Hematopoietic multipotent progenitor cell treated with erythropoietin and hydrocortisone succinate and interleukin-3 and kit ligand, for 4 days (in vitro differentiated cells): ENCODE data around the gene NFYC.

ENCODE experiments used
- DNase-seq: peaks from one replicate; pipeline ENCODE4 v3.0.0-alpha.2; 2015

NFYC gene

DNA sequence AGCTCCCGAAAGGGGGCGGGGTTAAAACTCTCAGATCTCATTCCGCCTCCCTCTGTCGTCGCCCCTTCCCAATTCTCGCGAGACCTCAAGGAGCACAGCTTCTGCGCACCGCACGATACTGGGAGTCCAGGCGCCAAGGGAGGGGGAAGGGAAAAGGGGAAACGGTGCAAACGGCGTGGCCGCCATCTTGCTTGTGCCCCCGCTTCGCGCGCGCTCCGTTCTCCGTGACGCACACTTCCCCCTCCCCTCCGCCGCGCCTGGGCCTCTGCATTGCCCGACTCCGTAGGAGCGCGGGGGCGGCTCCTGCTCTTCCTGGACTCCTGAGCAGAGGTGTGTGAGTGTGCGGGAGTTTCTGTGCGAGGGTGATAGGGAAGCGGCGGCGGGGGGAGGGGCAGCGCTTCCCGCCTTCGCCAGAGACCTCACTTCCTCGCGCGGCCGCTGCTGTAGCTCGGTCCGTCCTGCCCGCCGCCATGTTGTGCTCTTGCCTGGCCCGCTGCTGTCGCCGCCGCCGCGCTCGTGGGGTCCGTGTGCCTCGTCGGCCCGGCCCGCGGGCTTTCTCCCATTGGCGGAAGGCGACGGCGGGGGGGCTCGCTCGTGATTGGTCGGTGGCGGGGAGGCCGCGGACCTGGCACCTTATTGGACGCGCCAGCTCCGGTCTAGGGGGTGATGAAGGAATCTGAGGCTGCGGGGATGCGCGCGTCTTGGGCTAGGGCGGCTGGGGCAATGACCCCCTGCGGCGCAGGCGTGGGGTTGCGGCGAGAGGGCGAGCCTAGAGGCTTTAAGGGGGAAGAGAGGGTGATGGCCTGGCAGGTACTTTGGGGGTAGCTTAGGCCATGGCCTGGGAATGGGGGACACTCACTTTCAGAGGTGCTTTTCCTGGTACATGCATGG is at the start of gene NFYC:
TSS of gene NFYC (plus strand) at position 167 of the 891 bp plus-strand sequence. CDS start 47,140 bp downstream, outside the sequence.
- peak; percentile 100 for DNase-seq

DNA sequence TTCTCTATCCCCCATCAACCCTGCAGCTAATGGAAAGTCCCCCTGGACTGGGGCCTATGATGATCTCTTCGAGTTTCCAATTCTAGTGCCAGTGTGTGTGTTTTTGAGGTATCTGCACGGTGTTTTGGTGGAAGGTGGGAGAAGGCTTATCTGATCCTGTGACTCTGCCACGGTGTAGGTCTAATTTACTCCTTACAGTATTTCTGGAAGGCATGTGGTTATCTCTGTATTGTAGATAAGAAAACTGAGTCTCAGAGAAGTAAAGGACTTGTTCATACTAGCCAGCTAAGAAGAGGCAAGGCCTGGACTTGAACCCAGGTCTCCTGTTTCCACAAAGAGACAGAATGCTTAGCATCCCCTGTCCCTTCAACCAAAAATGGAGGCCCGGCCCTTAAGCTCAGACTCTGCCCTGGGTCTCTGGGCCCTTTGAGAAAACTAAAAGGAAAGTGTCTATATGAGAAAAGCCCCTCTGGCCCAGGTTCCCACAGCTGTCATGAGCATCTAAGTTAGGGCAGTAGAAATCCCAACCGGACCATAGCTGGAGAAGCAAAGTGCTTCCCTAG is 46.3 kb upstream of the NFYC start:
- DNase-seq = peak; percentile 31

DNA sequence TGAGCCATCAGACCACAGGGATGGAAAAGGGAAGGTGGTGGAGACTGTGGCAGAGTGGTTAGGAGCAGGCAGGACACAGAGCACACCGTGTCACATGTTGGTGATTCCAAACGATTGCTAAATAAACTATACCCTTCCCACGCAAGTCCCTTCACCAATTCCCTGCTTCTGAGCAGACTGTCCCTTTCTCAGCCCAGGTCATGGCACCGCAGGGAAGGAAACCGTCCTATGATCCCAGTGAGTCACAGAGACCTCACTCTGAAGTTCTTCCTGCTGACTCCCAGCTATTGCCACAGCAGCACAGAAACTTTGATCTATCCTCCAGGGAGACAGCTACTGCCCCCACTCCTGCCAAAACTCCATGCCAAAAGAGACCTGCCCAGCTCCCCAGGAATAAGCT is 45.2 kb upstream of the NFYC start:
- DNase-seq = no peak

DNA sequence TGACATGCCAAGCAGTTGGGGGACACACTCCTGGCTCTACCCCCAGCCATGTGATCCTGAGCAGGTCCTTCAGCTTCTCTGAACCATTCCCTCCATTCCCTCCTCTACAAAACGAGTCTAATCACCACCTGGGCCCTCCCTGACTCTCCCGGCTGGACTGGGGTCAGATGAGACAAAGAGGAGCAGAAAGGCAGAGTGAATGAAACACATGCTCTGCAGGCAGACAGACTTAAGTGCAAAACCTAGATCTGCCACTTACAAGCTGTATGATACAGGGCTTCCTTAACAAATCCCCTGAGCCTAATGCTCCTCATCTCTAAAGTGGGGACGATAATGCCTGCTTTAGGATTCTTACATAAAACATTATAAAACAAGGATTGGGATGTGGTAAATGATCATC is 43.3 kb upstream of the NFYC start:
- no peak for DNase-seq

DNA sequence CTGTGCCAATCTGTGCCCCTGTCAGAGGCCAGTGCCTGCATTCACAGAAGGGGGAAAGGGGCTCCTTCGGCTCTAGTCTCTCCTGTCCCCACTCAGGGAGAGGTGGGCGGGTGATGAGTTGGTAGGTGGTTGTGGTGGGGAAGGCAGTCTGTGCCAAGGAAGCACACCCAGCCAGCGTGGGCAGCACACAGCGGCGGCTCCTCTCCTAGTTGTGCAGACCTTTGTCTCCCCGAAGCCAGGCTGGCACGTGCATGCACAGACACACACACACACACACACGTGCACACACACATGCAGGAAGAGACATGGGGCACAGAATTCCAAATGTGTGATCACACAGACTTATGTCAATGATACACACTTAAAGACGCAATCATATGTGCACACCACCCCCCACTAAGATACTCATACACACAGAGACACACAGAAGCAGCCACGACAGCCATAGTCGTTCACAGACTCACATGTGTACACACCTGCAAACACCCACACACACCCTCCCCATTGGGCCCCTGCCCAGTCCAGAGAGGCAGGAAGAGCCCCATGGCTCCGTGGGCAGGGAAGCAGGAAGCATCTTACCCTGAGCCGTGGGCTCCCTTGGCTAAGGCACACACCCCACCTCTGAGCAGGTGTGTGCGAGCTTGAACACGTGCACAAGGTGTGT is 42.4 kb upstream of the NFYC start:
- DNase-seq = no peak

DNA sequence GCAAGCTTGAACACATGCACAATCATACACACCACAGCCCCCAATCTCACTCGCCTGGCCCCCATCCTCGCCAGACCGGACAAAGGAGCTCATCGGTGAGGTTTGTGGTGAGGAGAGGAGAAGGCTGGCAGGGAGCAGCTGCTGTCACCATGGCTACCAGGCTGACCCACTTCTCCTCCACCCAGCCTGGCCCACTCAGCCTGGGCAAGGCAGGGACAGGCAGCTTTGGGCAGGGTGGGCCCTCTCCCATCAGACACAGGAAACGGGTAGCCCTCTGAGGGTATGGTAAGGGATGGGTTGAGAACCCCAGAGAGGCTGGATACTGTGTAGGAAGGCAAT is 41.9 kb upstream of the NFYC start:
- DNase-seq = no peak

DNA sequence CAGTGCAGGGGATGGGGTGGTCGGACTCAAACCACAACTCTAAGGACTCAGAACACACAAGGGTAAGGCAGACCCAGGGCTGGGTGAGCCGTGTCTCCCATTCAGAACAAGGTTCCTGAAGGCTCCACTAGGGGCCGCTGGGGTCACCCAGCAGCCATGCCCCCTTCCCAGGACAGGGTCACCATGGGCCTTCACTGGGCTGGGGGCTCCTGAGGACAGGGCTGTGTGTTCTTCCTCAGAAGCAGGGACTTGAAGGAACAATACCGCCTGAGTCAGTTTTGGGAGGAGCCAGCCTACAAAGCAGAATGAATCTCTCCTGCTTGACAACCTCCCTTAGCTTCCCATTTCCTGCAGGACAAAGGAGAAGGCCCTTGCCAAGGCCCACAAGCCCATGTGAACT is 41.4 kb upstream of the NFYC start:
- peak; percentile 31 for DNase-seq

DNA sequence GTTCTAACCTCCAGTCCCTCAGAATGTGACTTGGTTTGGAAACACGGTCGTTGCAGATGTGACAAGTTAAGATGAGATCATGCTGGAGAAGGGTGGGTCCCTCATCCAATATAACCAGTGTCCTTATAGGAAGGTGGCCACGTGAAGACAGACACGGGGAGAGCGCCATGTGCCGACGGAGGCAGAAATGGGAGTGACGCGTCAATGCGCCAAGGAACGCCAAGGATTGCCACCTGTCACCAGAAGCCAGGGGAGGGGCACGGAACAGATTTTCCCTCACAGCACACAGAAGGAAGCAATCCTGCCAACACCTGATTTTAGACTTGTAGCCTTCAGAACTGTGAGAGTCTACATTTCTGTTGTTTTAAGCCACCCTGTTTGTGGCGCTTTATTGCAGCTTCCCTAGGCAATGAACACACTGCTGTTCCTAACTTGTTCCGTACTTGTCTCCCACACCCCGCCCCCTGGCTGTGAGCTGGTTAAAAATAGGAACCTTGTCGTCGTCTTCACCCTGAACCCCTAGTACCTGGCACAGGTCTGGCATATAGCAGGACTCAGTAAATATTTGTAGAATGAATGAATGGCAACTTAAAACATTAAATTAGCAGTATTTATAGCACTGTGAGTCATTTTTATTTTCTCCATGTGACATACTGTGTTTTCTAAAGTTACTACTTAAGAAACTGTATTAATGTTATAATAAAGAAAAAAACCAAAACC is 40.2 kb upstream of the NFYC start:
- DNase-seq = peak; percentile 28

DNA sequence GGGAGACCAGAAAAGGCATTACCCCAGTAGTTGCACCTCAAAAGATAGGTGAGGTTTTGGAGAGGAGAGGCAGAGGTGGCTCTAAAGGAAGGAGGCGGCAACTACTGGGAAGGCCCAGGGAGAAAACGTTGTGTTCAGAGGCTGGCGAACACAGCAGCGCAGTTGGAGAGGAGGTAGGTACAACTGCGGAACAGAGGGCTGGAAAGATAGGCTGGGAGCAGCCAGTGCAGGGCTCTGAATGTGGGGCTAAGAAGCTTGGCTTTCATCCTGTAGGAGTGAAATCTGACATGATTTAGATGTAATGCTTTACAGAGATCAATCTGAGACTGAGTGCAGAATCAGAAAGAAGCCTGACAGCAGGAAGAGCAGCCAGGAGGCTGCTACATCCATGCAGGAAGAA is 39.0 kb upstream of the NFYC start:
- DNase-seq = no peak

DNA sequence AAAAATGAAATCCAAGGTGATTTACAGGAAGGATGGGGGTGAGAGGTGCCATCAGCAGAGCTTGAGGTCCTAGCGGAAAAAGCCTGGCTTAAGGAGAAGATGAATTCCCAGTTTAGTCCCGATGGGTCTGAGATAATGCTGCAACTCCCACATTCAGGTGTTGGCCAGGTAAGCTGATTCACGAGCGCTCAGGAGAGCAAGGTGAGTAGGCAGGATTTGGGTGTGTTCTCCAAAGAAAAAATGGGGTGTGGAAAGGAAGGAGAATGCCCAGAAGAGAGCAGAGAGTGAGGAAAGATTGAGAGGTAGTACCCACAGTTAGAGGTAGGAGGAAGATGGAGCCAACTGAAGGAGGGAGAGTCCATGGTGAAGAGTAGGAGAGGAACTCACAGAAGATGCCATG is 38.5 kb upstream of the NFYC start:
- no peak for DNase-seq

DNA sequence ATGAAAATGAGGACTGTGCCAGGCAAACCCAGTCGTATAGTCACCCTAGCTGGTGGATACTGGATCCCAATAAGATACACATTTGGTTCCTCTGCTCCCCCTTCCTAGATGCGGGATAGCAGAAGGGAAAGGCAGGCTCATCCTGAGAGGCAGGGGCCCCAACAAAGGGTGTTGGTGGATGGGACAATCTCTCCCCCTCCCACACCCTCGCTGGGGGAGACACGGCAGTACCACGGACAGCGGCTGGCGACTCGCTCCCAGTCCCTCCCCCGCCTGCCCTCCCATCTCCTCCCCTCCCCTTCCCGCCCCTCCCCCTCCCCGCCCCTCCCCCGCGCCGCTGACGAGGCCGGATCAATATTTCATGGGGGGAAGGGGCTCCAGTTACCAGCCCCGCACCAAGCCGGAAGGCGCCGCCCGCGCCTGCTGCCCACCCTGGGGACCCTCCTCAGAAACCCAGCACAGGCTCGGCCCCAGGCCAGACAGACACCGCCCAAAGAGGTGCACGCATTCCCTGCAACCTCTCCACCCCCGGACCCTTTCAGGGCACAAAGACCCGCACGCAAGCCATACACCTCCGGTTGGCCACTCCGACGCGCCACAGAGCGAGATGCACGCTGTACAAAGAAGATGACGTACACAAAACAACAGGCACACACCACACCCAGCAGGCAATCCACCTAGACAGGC is 37.5 kb upstream of the NFYC start:
- peak; percentile 47 for DNase-seq

DNA sequence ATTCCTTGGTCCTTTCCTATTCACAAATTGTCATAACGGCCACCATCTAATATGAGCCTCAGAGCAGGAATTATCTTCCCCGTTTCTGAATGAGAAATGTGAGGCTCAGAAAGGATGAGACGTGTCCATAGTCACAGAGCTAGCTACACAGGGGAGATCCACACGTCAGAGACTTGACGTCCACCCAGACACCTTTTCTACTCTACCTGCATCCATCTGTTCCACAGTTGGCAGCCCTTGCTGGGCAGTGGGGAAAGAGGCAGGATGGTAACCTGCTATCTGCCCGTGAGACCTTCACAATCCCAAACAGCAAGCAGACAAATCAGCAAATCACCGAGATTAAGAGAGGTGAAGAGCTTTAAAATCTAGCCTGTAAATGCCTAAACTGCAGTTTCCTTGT is 34.5 kb upstream of the NFYC start:
- DNase-seq = no peak

DNA sequence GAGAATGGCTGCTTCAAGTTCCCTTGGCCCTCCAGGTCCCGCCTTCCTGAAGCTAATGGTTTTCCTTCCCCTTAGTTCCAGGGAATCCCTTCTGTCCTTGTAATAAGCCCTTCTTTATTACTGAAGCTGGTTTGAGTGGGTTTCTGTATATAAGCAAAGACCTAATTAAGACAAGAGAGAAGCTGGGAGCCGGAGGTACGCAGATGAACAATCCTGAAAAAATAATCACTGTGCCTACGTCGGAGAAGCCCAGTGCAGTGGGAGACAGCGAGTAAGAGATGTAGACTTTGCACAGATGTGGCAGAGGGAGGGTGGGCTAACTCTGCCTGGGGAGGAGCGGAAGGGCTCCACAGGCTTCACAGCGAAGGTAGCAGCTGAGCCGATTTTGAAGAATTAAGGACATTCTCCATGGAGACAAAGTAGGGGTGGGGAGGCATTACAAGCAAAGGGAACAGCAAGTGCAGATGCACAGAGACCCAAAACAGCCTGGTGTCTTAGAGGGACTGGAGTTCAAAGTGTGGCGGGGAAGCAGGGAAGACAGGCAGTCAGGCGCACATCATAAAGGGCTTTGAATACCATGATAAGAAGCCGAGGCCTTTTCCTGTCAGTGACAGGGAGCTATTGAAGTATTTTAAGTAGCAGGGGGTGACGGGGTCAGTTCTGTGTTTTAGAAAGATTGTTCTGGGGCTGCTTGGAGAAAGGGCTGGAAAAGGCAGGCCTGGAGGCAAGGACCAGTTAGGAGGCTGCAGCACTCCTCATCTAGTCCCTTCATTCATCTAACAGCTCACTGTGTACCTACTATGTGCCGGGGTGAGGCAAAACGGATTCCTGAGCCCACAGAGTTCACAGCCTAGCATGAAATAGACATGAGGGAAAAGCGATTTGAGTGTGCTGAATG is 32.5 kb upstream of the NFYC start:
- DNase-seq = peak; percentile 46

DNA sequence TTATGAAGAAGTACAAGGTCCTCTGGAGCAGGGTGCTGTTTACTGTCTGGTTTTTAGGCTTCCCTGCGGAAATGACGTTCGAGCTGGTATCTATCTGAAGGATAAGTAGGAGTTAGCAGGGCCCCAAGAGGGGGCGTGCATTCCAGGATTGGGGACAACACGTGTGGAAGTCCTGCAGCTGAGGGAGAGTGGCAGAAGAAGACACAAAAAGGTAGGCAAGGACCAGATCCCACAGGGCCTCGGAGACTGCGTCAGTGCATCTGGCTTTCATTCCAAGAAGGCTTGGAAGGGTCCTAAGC is 31.9 kb upstream of the NFYC start:
- no peak for DNase-seq

DNA sequence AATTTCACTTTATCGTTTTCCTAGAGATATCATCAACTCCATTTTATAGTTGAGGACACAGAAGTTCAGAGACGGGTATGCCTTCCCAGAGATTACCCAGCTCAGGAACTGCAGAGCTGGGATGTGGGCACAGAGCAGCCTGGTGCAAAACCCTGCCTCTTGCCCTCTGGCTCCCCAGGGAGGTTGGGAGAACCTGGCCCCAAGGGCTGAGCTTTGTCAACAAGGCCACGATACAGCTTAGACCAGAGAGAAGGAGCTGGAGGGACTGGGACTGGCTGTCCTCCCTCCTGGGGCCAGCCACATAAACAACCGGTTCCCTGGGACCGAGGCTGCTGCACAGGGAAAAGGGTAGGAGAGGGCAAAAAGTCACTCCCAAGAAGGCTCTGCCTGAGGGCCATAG is 29.8 kb upstream of the NFYC start:
- DNase-seq = no peak

DNA sequence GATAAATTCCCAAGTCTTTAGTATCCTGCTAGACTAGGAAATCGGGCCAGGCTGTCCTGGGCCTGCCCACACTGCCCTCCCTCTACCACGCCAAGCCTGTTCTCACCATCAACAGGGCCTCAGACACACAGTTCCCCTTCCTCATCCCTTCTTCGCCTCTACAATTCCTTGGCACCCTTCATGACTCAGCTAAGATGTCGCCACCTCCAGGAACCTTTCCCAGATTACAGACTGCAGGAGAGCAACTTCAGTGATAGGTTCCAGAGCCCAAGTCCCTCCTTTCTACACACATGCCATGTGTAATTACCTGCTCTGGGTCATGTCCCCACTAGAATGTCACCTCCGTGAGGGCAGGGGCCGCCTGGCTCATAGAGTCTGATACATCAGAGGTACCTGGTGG is 29.4 kb upstream of the NFYC start:
- DNase-seq = no peak

DNA sequence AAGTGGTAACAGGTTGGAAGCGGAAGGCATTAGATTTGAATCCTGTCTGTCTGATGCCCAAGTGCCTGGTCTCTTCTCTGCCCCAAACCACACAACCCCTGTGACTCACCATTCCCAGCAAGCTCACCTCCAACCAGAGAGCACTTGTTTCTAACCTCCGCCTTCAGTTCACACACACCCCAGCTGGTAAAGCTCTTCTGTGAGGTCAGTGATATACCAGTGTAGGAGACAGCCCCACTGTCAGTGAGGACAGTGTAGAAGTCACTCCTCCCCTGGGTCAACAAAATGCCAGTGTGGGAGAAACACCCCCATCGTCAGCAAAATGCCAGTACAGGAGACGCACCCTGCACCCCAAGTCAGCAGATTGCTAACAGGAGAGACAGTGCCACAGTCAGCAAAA is 28.6 kb upstream of the NFYC start:
- DNase-seq = peak; percentile 45

DNA sequence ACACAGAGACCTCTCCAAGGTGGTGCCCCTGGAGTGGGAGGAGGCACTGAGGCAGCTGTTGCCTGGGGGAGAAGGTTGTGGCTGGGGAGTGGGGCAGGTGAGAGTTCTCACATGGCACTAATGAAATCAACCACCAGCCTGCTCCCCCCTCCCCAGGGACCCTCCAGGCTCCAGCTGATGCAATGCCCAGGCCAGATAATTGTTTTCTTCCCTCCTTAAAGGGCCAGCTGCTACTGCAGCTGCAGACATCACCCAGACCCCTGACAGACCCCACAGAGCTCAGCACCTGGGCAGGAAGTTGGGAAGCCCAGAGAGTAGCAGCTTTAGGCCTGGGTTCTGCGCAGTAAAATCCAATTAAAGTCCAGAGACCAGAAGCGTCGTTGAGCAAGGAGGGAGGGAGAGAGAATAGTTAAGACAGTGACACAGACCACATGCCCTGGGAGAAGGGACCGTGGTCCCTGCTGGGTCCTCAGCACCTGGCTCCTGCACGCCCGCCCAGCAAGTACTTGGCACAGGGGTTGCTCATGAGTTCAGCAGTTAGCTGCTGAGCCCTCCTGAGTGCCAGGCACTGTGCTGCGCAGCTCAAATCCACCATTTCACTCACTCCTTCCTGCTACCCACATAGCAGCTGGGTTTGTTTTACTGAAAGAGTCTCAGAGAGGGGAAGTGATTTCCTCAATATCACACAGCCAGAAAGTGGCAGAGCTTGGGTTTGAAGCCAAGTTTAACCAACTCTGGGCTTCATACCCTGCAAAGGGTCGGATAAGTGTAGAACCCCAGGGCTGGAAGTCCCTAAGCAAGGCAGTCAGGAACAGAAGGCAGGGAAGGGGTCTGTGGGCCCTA is 28.0 kb upstream of the NFYC start:
- no peak for DNase-seq

DNA sequence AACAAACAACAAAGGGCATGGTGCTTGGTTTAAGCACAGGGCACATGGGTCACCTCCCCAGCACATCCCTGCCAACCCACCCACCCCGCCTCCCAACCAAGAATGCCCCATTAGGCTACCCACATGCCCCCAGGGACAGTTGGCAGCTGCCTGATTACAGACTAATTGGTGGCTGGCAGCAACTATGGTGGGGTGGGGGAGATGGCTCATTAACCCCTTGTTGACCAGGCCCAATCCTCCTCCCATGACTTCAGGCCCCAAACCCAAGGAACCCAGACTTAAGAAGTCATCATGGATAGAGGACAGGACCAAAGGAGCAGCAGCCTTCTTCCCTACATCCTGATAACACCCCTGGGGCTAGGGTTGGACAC is 27.4 kb upstream of the NFYC start:
- DNase-seq = no peak

DNA sequence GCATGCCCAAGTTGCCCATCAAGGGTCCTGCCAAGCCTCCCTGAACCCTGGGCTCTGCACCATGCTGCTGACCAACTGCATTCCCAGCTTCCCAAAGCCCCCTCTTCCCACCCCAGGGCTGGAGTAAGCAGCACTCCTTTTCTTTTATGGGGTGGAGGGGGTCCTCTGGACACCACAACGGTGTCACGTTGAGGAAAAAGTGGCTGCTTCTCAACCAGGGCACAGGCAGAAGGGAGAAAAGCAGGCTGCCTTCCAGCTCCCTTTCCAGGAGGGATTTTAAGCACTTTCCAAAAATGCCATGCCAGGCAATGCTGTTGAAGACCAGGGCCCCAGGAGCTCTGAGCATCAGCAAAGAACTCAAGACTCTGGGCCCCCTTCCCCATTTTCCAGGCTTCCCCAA is 26.7 kb upstream of the NFYC start:
- no peak for DNase-seq
